Adipose tissue (tissue), 3 donors: ENCODE data around the gene NOBOX. TPM values are rescaled to one million over a fixed set of nuclear protein-coding genes. Genes with fewer than 3 reads are reported as not detected.
"Not testable (repeated sequence)": the region's sequence is repeated elsewhere in the genome, so short reads cannot be mapped to it uniquely, and the experiment has no call there.

Experiments
- H3K27ac ChIP-seq: one replicate; pipeline ENCODE4 v1.5.1; 2013; ENCODE audit warnings: low read depth, low read length
- WGBS, 3 donors: extraction: QIAGEN DNeasy Blood & Tissue Kit; methylation state at CpG; one replicate each; pipeline ENCODE4 v1.1.7; 2013; 5-methylcytosine and 5-hydroxymethylcytosine counted together
- polyA plus RNA-seq, 3 donors: library from polyadenylated mRNA; stranded (reverse); fragments of 200-250 nt; gene quantifications; one replicate each; pipeline ENCODE4 v1.2.3, GENCODE V29; 2013
- donor health status: healthy with polysubstance abuse.
- donor health status: Bipolar disorder and iron deficiency.
- donor health status: healthy.

Gene NOBOX
- polyA plus RNA-seq, 3 donors, result not detected

GRCh38 chr7:144348625-144349024 is 54.9 kb downstream of the NOBOX start:
- not testable (repeated sequence) for H3K27ac ChIP-seq
- WGBS, 3 donors, result no CpG with 5 or more reads among the region's 1 CpG

Other genes starting within 250 kb of the NOBOX start
- under 1 TPM in 2 of 3 donors, not detected in 1; 0.29 to 0.67 TPM for gene CTAGE4, start 220.2 kb downstream of the NOBOX start, polyA plus RNA-seq
- gene ARHGEF35, start 207.9 kb downstream of the NOBOX start, polyA plus RNA-seq, result 1 to 10 TPM; 3.7 to 6.5 (median 4.4) TPM
- gene OR2A42, start 164.1 kb downstream of the NOBOX start, polyA plus RNA-seq, result under 1 TPM in 1 of 3 donors, not detected in 2; 0.42 TPM
- 1 to 10 TPM in 2 of 3 donors, under 1 TPM in 1; 0.67 to 2.4 (median 1.2) TPM for gene OR2A7, start 138.9 kb downstream of the NOBOX start, polyA plus RNA-seq
- gene CTAGE8, start 134.4 kb downstream of the NOBOX start, polyA plus RNA-seq, result 1 to 10 TPM in 1 of 3 donors, under 1 TPM in 1, not detected in 1; 0.95 to 1.0 TPM
- under 1 TPM in 2 of 3 donors, not detected in 1; 0.05 to 0.07 TPM for gene OR2A1, start 91.3 kb downstream of the NOBOX start, polyA plus RNA-seq
- 1 to 10 TPM; 4.6 to 10.0 (median 4.7) TPM for gene ARHGEF5, start 48.3 kb downstream of the NOBOX start, polyA plus RNA-seq